ENCODE results near the gene SPDYE4. TPM values are rescaled to one million over a fixed set of nuclear protein-coding genes. Genes with fewer than 3 reads are reported as not detected.

SPDYE4 gene
- total RNA-seq, 1 donor from 2014 or later: not detected

DNA sequence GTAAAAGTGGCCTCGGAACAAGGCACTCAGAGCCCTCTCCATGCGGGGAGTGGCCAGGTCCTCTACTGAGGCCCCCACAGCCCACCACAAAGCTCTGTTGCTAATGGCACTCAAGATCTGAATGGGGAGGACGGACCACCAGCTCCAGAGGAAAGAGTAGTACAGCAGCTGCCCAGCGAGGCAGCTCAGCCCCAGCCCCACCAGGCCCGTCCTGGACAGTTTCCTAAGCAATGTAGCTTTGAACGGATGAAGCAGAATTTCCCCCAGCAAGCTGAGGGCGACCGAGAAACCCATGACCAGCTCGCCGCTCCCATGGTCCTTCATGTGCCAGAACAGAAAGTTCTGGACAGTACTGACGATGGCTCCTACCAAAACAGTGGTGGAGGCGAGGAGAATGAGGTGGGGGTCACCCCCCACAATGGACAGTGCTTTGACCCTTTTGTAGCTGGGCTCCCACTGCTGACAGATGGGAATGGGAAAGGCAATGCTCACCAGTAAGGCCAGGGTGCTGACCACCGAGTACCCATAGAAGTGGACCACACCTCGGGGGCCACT, 39.4 kb upstream of the SPDYE4 start:
- TF ChIP-seq, protein P1, sequence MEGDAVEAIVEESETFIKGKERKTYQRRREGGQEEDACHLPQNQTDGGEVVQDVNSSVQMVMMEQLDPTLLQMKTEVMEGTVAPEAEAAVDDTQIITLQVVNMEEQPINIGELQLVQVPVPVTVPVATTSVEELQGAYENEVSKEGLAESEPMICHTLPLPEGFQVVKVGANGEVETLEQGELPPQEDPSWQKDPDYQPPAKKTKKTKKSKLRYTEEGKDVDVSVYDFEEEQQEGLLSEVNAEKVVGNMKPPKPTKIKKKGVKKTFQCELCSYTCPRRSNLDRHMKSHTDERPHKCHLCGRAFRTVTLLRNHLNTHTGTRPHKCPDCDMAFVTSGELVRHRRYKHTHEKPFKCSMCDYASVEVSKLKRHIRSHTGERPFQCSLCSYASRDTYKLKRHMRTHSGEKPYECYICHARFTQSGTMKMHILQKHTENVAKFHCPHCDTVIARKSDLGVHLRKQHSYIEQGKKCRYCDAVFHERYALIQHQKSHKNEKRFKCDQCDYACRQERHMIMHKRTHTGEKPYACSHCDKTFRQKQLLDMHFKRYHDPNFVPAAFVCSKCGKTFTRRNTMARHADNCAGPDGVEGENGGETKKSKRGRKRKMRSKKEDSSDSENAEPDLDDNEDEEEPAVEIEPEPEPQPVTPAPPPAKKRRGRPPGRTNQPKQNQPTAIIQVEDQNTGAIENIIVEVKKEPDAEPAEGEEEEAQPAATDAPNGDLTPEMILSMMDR (IDR thresholded peaks at IDR 0.05; ENCODE audit: insufficient read depth, low read length, severe bottlenecking): no peak
- DNase-seq (ENCODE audit: low read depth) (no peak), FAIRE-seq (no peak)
- no peak overlapping the region for H3K4me3 ChIP-seq (ENCODE audit: low read depth, low read length)
- no peaks in the 10 kb centered on the region for H3K27me3 ChIP-seq (ENCODE audit: control insufficient read depth, insufficient read depth, low read length)
- H3K36me3 ChIP-seq (ENCODE audit: control insufficient read depth, insufficient read depth, low read length): no peaks in the 10 kb centered on the region

DNA sequence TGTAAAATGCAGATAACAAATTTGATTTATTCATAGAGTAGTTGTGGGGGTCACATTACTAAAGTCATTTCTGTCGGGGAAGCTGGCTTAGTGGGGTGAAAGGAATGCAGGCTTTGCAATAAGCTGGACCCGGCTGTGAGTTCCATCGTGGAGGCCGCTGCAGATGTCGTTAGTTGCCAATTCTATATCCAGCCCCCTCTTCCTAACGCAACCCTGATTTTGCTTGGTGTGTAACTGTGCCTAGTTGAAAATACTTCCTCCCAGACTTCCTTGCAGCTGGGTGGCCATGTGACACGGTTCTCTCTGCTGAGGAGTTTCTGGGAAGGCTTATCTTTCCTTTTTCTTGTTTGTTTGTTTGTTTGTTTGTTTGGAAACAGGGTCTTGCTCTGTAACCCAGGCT, 36.3 kb upstream of the SPDYE4 start:
- no peak for DNase-seq (ENCODE audit: low read depth)
- Histone ChIP-seq H3K27me3 (ENCODE audit: control insufficient read depth, insufficient read depth, low read length) (no peaks in the 10 kb centered on the region), H3K36me3 (ENCODE audit: control insufficient read depth, insufficient read depth, low read length) (no peaks in the 10 kb centered on the region), H3K4me3 (ENCODE audit: low read depth, low read length) (no peak overlapping the region)
- FAIRE-seq: no peak
- TF ChIP-seq, protein P1 (IDR thresholded peaks at IDR 0.05; ENCODE audit: insufficient read depth, low read length, severe bottlenecking): no peak

DNA sequence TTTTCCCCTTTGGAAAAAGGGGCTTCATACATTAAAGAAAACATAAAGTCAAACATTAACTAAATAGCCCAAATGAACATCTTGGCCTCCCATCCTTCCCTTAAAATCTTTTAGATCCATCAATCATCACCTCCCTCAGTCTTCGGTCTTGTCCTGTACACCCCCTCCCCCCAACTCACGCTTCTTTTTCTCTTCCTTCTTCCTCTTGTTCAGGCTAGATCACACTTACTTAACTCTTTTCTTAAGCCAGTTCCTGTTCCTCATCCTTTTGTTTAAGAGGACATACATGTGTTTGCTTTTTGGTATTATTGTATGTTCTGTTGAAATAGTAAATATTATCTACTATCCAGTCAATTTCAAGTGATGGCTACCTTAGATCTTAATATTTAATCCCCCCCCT, 35.3 kb upstream of the SPDYE4 start:
- Histone ChIP-seq H3K27me3 (ENCODE audit: control insufficient read depth, insufficient read depth, low read length) (no peaks in the 10 kb centered on the region), H3K4me3 (ENCODE audit: low read depth, low read length) (no peak overlapping the region), H3K36me3 (ENCODE audit: control insufficient read depth, insufficient read depth, low read length) (no peaks in the 10 kb centered on the region)
- DNase-seq (ENCODE audit: low read depth) (no peak), FAIRE-seq (no peak)
- TF ChIP-seq, protein P1 (IDR thresholded peaks at IDR 0.05; ENCODE audit: insufficient read depth, low read length, severe bottlenecking): no peak

DNA sequence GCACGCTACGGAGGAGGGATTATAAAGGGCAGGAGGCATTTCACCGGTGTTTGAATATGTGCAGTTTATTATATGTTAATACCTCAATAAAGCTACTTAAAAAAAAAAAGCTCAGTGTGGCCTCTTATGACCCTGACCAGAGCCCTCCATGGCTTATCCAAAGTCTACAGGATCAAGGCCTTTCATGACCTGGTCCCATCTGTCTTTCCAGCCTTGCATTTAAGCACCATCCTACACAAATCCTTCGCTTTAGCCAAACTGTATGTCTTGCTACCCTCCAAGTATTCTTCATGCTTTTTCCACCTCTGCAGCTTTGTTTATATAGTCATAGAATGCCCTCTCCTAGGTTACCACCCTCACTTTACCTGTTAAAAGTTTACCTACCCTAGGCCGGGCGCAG, 34.3 kb upstream of the SPDYE4 start:
- TF ChIP-seq, protein P1 (IDR thresholded peaks at IDR 0.05; ENCODE audit: insufficient read depth, low read length, severe bottlenecking): no peak
- Histone ChIP-seq H3K4me3 (ENCODE audit: low read depth, low read length) (no peak overlapping the region), H3K27me3 (ENCODE audit: control insufficient read depth, insufficient read depth, low read length) (no peaks in the 10 kb centered on the region), H3K36me3 (ENCODE audit: control insufficient read depth, insufficient read depth, low read length) (no peaks in the 10 kb centered on the region)
- DNase-seq (ENCODE audit: low read depth): no peak
- FAIRE-seq: no peak

DNA sequence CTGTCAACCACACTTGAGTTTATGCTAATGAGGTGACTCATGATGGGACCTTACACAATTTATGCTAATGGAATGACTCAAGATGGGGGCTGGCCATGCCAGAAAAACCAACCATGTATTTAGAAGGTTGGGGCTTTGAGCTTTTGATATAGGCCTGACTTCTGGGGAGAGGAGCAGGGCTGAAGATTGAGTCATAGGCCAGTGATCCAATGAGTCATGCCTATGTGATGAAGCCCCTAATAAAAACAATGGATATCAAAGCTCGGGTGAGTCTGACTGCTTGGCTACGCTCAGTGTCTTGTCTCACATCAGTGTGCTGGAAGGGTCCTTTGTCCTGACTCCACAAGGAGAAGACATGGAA, 33.5 kb upstream of the SPDYE4 start:
- DNase-seq (ENCODE audit: low read depth): peak; percentile 54
- Histone ChIP-seq H3K36me3 (ENCODE audit: control insufficient read depth, insufficient read depth, low read length) (no peaks in the 10 kb centered on the region), H3K4me3 (ENCODE audit: low read depth, low read length) (no peak overlapping the region), H3K27me3 (ENCODE audit: control insufficient read depth, insufficient read depth, low read length) (no peaks in the 10 kb centered on the region)
- TF ChIP-seq, protein P1 (IDR thresholded peaks at IDR 0.05; ENCODE audit: insufficient read depth, low read length, severe bottlenecking): no peak
- no peak for FAIRE-seq

DNA sequence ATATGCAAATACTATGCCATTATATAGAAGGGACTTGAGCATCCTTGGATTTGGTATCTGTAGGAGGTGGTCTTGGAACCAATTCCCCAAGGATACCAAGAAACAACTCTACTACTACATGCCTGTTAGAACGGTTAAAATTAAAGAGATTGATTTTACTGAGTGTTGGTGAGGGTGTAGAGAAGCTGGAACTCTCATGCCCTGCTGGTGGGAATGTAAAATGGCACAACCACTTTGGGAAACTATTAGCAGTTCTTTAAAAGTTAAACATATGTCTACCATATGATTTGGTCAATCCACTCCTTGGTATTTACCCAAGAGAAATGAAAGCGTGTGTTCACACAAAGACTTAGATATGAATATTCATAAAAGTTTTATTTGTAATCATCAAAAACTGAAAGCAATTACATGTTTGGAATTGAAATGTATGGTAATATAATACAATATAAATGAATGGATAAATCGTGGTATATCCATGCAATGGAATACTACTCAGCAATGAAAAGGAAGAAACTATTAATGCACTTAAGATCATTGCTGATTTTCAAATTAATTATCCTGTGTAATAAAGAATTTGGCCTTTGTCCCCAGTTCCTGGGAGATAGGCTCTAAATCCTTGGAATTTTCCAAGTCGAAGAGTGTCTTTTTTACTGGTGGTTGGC, 33.0 kb upstream of the SPDYE4 start:
- no peak for FAIRE-seq

More for the DNA sequence above, 33.0 kb upstream of the SPDYE4 start:
- Histone ChIP-seq H3K27me3 (ENCODE audit: control insufficient read depth, insufficient read depth, low read length) (no peaks in the 10 kb centered on the region), H3K36me3 (ENCODE audit: control insufficient read depth, insufficient read depth, low read length) (no peaks in the 10 kb centered on the region), H3K4me3 (ENCODE audit: low read depth, low read length) (no peak overlapping the region)
- TF ChIP-seq, protein P1 (IDR thresholded peaks at IDR 0.05; ENCODE audit: insufficient read depth, low read length, severe bottlenecking): no peak
- no peak for DNase-seq (ENCODE audit: low read depth)

Measured in bronchial epithelial cell (primary cell).